Measurements from ENCODE around the gene ALX3. TPM values are rescaled to one million over a fixed set of nuclear protein-coding genes. Genes with fewer than 3 reads are reported as not detected.

Gene ALX3
- polyA plus RNA-seq, 1 donor (not counting 4 experiments of a cell fraction or from before 2014, with no cell fraction given) = not detected

DNA sequence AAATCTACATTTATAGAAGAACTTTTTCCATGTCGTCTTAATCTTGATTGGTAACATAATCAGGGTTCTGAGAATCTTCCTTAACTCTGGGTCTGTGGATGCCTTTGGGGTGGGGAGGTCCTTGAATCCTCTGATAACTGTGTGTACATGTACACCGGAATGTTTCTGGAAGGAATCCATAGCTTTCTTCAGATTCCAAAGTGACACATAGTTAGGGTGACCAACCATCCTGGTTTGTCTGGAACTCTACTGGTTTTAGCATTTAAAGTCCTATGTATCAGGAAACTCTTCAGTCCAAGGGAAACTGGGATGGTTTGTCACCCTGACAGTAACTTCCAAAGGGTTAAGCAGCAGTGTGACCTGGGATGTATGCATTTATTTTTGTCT lies 19.2 kb downstream of the ALX3 start:
- DNase-seq (ENCODE audit: low read depth, low spot score) = no peak
- Histone ChIP-seq H4K20me1 (ENCODE audit: control insufficient read depth, extremely low read depth, insufficient read depth, low read length) (no peaks in the 10 kb centered on the region), H3K27ac (ENCODE audit: control insufficient read depth, insufficient read depth, low read length) (no peak overlapping the region), H3K9me3 (ENCODE audit: control insufficient read depth, low read depth, low read length) (no peaks in the 10 kb centered on the region), H3K27me3 (ENCODE audit: control insufficient read depth, extremely low read depth, insufficient read depth, low read length) (no peaks in the 10 kb centered on the region), H2AFZ (ENCODE audit: control insufficient read depth, low read length) (no peak overlapping the region), H3K9ac (ENCODE audit: control insufficient read depth, extremely low read depth, insufficient read depth, low read length) (no peak overlapping the region), H3K9me1 (ENCODE audit: control insufficient read depth, extremely low read depth, insufficient read depth, low read length) (no peaks in the 10 kb centered on the region), H3K79me2 (ENCODE audit: control insufficient read depth, insufficient read depth, low read length) (no peaks in the 10 kb centered on the region), H3K4me3 (ENCODE audit: control insufficient read depth in 2 of 3, extremely low read depth in 1 of 3, insufficient read depth in 2 of 3, low read depth in 1 of 3, low read length in 3 of 3) (no peak overlapping the region), H3K4me2 (ENCODE audit: control insufficient read depth, extremely low read depth, insufficient read depth, low read depth, low read length) (no peak overlapping the region), H3K36me3 (ENCODE audit: control insufficient read depth in 2 of 2, extremely low read depth in 1 of 2, insufficient read depth in 2 of 2, low read length in 2 of 2) (peaks cover 55 to 66% of the 10 kb centered on the region in 2 experiments), H3K4me1 (ENCODE audit: control insufficient read depth, extremely low read depth, insufficient read depth, low read length) (peaks cover 15% of the 10 kb centered on the region)
- TF ChIP-seq EZH2 (IDR thresholded peaks at IDR 0.05; ENCODE audit: low read length) = no peak
- TF ChIP-seq, protein P1, sequence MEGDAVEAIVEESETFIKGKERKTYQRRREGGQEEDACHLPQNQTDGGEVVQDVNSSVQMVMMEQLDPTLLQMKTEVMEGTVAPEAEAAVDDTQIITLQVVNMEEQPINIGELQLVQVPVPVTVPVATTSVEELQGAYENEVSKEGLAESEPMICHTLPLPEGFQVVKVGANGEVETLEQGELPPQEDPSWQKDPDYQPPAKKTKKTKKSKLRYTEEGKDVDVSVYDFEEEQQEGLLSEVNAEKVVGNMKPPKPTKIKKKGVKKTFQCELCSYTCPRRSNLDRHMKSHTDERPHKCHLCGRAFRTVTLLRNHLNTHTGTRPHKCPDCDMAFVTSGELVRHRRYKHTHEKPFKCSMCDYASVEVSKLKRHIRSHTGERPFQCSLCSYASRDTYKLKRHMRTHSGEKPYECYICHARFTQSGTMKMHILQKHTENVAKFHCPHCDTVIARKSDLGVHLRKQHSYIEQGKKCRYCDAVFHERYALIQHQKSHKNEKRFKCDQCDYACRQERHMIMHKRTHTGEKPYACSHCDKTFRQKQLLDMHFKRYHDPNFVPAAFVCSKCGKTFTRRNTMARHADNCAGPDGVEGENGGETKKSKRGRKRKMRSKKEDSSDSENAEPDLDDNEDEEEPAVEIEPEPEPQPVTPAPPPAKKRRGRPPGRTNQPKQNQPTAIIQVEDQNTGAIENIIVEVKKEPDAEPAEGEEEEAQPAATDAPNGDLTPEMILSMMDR (optimal IDR thresholded peaks at IDR 0.05 in 1 of 3, IDR thresholded peaks at IDR 0.05 in 1 of 3, conservative IDR thresholded peaks at IDR 0.05 in 1 of 3; ENCODE audit: extremely low read depth in 1 of 3, insufficient read depth in 2 of 3, low read length in 3 of 3) = no peak
- no peak for FAIRE-seq
- dilution Hi-C loops (cut with MboI; ENCODE audit: extremely low pct_ligation_motif_present, low sequenced_read_pairs) = no loop called here

DNA sequence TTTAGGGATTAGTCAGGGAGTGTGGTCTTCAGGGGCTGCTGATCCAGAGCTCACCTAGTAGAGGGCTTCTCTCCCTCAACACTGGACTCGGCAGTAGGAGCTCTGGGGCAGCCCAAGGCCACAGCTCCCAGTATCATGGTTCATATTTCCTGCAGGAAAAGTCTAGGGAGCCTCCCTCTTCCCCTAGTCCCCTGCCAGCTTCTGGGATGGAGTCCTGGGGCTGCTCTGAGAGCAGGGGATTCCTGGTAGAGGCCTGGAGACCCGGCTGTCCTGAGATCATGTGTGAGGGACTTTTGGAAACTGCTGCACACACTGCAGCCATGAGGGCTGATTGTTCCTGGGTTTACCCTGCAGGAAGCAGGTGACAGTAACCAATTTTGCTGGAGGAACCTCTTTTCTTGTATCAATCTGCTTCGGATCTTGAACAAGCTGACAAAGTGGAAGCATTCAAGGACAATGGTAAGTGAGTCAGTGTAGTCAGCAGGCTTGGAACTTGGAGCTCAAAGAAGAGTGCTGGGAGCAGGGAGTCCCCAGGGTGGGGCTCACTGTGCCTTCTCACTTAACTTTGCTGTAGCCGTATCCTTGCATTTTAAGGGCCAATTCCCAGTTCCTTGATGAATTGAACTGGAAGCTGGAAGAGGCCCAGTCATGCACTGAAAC lies 19.7 kb downstream of the ALX3 start:
- peaks cover 10% of the 10 kb centered on the region for H3K4me1 ChIP-seq (ENCODE audit: control insufficient read depth, extremely low read depth, insufficient read depth, low read length)
- DNase-seq (ENCODE audit: low read depth, low spot score) = no peak
- no peaks in the 10 kb centered on the region for H3K9me3 ChIP-seq (ENCODE audit: control insufficient read depth, low read depth, low read length)
- no peak overlapping the region for H3K27ac ChIP-seq (ENCODE audit: control insufficient read depth, insufficient read depth, low read length)
- no peaks in the 10 kb centered on the region for H3K27me3 ChIP-seq (ENCODE audit: control insufficient read depth, extremely low read depth, insufficient read depth, low read length)
- H2AFZ ChIP-seq (ENCODE audit: control insufficient read depth, low read length) = no peak overlapping the region
- dilution Hi-C loops (cut with MboI; ENCODE audit: extremely low pct_ligation_motif_present, low sequenced_read_pairs) = no loop called here
- FAIRE-seq = no peak
- H3K4me3 ChIP-seq (ENCODE audit: control insufficient read depth in 2 of 3, extremely low read depth in 1 of 3, insufficient read depth in 2 of 3, low read depth in 1 of 3, low read length in 3 of 3) = no peak overlapping the region
- H3K79me2 ChIP-seq (ENCODE audit: control insufficient read depth, insufficient read depth, low read length) = no peaks in the 10 kb centered on the region
- peaks cover 57 to 61% of the 10 kb centered on the region in 2 experiments for H3K36me3 ChIP-seq (ENCODE audit: control insufficient read depth in 2 of 2, extremely low read depth in 1 of 2, insufficient read depth in 2 of 2, low read length in 2 of 2)
- no peaks in the 10 kb centered on the region for H4K20me1 ChIP-seq (ENCODE audit: control insufficient read depth, extremely low read depth, insufficient read depth, low read length)
- TF ChIP-seq EZH2 (IDR thresholded peaks at IDR 0.05; ENCODE audit: low read length) = no peak
- TF ChIP-seq, protein P1 (optimal IDR thresholded peaks at IDR 0.05 in 1 of 3, IDR thresholded peaks at IDR 0.05 in 1 of 3, conservative IDR thresholded peaks at IDR 0.05 in 1 of 3; ENCODE audit: extremely low read depth in 1 of 3, insufficient read depth in 2 of 3, low read length in 3 of 3) = no peak
- H3K9ac ChIP-seq (ENCODE audit: control insufficient read depth, extremely low read depth, insufficient read depth, low read length) = no peak overlapping the region
- H3K9me1 ChIP-seq (ENCODE audit: control insufficient read depth, extremely low read depth, insufficient read depth, low read length) = no peaks in the 10 kb centered on the region
- H3K4me2 ChIP-seq (ENCODE audit: control insufficient read depth, extremely low read depth, insufficient read depth, low read depth, low read length) = no peak overlapping the region

All from keratinocyte (primary cell).